ENCODE data around the gene SIAH2.

Gene SIAH2

DNA sequence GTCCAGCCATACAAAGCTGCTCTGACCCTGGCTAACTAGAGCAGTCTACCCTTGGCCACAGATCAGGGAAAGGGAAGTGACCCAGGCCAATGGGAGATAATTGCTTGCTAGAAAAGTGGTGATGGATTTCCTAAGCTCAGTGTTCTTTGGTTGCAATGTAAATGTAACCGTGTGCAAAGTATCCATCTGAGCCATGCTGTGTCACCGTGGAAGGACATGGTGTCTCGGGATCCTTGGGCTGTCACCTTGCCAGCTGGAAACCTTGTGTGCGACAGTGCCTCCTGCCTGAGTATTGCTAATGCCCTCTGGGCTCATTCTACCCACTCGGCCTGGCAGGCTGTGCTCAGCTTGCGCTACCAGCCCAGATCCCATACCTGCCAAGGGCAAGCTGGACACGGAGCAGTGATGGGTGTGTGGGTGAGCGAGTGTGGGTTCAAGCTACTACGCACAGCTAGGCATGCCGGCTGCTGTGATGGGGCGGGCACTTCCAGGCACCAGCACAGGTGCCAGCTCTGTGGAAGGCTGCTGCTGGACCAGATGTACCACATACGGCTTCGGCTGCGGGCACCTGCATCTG lies 10.7 kb upstream of the SIAH2 start:
- DNase-seq (ENCODE audit: low read depth in 2 of 2): no peak

- no peak for DNase-seq (ENCODE audit: low read depth in 2 of 2)
Observed at GRCh38 chr3:150771600-150771999, 8.6 kb upstream of the SIAH2 start.

- no peak for DNase-seq (ENCODE audit: low read depth in 2 of 2)
Observed at GRCh38 chr3:150770681-150771080, 7.7 kb upstream of the SIAH2 start.

DNA sequence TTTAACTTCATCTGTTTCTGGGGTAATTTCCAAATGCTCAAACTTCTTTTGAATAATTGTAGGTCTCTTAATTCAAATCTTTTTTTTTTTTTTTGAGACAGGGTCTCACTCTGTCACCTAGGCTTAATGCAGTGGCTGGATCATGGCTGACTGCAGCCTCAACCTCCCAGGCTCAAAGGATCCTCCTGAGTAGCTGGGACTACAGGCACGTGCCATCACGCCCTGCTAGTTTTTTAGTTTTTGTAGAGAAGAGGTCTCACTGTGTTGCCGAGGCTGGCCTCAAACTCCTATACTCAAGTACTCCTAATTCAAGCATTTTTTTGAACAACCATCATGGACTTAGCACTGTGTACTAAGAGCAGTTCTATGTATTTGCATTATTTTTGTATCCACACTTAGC lies 3.8 kb upstream of the SIAH2 start:
- DNase-seq (ENCODE audit: low read depth in 2 of 2): no peak

DNA sequence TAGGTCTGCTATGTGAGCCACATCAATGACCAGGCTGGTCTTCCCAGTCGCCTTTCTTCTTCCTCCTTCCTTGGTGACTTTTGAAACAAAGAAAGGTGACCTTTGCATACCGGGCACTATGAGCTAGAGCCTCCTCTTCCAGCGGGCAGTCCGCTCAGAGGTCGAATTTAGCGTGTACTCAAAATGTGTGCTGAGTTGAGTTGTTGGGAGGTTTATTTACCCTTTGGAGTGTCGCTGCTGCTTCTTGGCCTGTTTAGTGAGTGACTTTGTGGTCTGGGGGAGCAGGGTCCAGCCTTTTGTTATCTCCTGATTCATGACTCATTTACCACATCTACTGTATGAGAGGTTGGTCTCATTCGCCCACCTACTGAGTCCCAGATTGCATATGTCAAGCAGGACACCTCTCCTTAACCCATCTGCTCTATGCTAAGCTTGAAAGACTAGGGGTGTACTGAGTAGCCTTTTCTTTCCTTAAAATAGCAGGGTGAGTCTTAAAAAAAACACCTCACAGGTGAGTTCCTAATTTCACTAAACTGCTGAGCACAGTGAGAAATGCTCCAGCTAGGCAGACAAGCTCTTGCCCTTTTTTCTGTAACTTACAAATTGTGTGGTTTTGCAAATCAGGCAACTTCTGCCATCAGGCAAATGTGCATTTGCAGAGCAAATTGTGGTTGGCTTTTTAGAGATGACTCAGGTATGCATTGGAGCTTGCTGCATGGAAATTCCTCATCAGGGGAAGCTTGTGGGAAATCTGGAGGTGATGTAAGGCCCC lies 3.2 kb upstream of the SIAH2 start:
- DNase-seq (ENCODE audit: low read depth in 2 of 2): no peak

- no peak for DNase-seq (ENCODE audit: low read depth in 2 of 2)
Observed at GRCh38 chr3:150764967-150765366, 2.0 kb upstream of the SIAH2 start.

- no peak for DNase-seq (ENCODE audit: low read depth in 2 of 2)
Observed at GRCh38 chr3:150764566-150764965, 1.6 kb upstream of the SIAH2 start.

DNA sequence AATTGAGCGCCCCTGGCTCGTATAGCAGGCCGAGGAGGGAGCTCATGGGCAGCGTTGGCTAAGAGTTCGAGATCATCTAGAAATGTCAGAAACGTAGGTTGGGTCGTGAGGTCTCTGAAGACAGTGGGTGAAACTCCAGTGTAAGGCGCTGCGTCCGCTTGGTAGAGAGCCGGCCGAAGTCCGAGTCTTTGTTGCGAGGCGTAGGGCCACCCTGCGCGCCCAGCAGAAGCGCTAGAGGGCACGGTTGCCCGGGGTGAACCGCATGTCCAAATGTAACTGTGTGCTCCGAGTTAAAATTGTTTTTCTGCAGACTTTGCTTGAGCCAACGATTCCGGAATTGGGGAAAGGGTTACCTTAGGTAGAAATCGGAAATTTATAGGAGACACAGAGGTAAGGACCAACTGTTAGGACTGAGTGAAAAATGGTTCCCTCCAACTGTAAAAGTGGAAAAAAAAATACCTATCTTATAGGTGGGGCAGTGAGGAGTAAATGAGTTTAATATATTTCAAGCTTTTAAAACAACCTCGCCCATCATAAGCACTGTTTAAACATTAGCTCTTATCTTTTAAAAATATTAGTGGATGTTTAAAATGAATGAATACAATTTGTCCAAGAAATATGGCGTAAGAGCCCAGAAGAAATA lies 993 bp upstream of the SIAH2 start:
- DNase-seq (ENCODE audit: low read depth in 2 of 2): no peak

DNA sequence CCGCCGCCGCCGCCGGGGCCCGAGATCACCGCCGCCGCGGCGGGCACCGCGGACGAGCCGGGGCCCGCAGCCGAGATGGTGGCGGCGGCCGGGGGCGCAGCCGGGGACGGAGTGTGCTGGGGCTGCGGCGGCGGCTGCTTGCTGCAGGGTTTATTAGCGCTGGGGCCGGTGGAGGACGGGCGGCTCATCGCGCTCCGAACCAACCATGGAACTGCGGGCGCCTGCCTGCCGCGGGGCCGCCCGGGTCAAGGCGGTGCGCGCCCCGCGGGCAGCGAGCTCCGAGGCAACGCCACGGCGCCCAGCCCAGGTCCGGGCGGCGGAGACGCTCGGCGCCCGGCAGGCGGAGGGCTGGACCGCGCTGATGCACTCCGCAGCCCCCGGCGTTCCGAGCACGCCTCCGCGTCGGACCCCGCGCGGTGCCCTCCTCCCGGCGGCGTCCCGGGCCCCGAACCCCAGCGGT lies 277 bp downstream of the SIAH2 start:
- DNase-seq (ENCODE audit: low read depth in 2 of 2): no peak

DNA sequence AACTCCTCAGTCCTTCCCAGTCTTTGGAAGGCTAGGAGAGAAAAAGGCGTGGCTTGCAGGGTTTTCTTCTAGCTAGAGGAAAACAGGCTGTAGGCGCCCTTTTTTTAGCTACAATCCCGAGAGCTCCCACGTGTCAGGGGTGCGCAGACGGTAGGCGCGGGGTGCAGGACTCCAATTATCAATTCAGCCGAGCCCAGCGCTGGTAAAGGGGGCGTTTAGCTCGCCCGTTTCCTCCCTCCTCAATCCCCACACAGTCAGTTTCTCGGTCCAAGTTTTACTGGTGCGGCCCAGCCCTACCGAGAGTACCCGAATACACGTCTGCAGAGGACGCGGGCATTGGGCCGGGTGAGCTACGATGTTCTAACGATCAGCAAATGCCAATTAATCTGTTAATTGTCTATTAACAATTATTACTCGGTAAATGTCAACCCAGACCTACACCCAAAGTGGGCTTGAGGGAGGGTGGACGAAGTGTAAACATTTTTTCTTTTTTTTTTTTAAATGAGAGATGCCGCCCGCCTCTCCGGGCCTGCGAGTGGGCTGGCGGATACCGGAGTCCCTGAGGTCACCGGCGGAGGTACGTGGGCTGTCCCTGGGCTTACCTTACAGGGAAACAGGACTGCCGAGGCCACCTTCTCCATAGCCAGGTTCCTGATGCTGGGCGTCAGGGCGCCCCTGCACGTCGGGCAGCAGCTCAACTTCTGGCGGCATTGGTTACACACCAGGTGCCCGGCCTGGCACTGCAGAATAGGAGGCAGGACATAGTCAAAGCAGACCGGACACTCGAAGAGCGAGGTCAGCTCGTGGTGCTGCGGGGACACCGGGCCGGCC lies 923 bp downstream of the SIAH2 start:
- DNase-seq (ENCODE audit: low read depth in 2 of 2): no peak

DNA sequence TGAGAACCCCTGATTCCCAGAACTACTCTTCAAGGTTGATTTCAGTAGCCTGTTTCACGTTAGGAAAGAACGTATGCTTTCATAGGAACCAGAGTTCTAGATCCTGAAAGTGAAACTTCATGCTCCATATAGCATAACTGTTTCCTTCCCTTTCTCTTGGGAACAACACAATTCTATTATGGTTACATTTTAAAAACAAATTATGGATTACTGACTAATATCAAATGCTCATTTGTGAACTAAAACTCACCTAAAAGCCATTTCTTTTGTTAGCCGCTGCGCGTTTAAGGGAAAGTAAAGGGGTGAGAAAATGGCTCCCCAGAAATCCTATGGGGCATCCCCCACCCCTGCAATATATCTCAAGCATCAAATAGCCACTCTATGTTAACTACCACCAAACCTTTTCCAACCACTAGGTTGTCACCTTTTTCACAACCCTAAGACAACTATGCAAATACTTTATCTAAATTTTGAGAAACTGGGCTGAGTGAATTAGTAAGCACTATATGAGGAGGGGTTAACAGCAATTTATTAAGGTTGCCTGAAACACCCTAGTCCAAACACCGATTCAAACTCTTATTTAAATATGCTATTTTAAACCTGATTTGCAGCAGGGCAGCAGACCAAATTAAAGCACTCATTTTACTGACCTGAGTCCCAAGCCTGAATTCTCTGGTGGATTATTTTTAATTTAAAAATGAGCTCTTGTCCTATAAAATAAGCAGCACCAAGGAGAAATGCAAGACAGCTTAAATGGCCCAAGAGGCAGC lies 2.4 kb downstream of the SIAH2 start:
- peak in 1 of 2 donors; percentile 56 for DNase-seq (ENCODE audit: low read depth in 2 of 2)

GRCh38 chr3:150759947-150760346 lies 3.0 kb downstream of the SIAH2 start:
- DNase-seq (ENCODE audit: low read depth in 2 of 2): no peak

DNA sequence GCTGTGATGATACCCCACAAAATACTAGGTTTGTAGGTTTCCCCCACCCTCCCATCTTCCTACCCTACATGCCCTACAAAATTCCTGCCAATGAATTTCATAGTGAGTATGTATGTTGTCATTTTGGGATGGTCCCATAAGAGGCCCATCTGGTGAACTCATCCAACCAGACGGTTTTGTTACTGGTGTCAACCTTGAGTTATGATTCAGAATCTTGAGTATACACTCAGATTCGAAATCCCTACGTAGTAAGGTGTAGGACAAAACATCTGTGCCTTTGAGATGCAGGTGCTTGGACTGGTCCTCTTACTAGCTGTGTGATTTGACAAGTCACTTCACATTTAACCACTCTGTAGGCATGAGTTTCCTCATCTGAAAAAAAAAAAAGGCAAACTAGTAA lies 3.6 kb downstream of the SIAH2 start:
- no peak for DNase-seq (ENCODE audit: low read depth in 2 of 2)

- no peak for DNase-seq (ENCODE audit: low read depth in 2 of 2)
Observed at GRCh38 chr3:150757768-150758167, 5.2 kb downstream of the SIAH2 start.

GRCh38 chr3:150757364-150757763 lies 5.6 kb downstream of the SIAH2 start:
- DNase-seq (ENCODE audit: low read depth in 2 of 2): no peak

GRCh38 chr3:150756491-150757059 lies 6.4 kb downstream of the SIAH2 start:
- DNase-seq (ENCODE audit: low read depth in 2 of 2): no peak

GRCh38 chr3:150755902-150756301 lies 7.1 kb downstream of the SIAH2 start:
- DNase-seq (ENCODE audit: low read depth in 2 of 2): no peak

DNA sequence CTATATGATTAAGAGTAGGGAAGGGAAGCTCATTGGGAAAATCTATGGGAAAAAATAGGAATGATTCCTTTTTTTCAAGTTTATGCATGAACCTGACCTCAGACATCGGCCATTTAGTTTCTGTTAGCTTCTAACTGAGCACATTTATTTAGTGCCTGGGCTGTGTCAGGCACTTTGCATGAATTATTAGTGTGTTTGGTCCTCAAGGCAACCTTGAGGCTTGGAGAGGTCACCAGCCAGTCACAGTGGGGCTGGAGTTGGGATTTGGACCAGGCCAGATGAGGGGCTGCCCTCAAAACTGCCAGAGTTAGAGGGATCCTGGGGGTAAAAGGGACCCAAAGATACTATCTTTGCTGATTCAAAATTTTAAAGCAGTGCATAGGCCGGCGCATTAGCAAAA lies 8.1 kb downstream of the SIAH2 start:
- DNase-seq (ENCODE audit: low read depth in 2 of 2): no peak

DNA sequence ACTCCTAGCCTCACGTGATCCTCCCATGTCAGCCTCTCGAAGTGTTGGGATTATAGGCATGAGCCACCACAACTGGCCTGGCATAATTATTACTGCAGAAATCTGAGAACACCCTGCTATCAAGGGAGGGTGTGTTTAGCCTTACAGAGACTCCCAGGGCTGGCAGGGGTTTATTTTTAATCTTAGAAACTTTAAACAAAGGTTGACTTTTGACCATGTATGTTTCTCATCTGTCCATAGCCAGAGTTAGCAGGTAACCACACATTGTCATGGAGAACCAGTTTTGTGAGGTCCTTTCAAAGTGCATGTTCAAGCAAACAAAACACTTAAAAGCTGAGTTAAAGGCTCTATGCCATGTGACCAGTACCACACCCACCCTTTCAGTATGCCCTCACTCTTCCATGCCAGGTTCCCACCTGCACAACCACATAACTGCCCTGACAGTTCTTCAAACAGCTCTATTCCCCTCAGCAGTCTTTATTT lies 11.1 kb downstream of the SIAH2 start:
- no peak for DNase-seq (ENCODE audit: low read depth in 2 of 2)

GRCh38 chr3:150749255-150749654 lies 13.7 kb downstream of the SIAH2 start:
- no peak for DNase-seq (ENCODE audit: low read depth in 2 of 2)

GRCh38 chr3:150748684-150749047 lies 14.3 kb downstream of the SIAH2 start:
- DNase-seq (ENCODE audit: low read depth in 2 of 2): no peak

Data from activated CD4-positive, alpha-beta T cell treated with anti-CD3 and anti-CD28 coated beads for 24 hours (primary cell).